T-helper 9 cell (primary cell): ENCODE results near the gene ZNRF3.
"Not testable (repeated sequence)": the region's sequence is repeated elsewhere in the genome, so short reads cannot be mapped to it uniquely, and the experiment has no call there.

ENCODE experiments used
- DNase-seq: peaks from one replicate; pipeline ENCODE4 v3.0.0-alpha.2; 2020

Gene ZNRF3

DNA sequence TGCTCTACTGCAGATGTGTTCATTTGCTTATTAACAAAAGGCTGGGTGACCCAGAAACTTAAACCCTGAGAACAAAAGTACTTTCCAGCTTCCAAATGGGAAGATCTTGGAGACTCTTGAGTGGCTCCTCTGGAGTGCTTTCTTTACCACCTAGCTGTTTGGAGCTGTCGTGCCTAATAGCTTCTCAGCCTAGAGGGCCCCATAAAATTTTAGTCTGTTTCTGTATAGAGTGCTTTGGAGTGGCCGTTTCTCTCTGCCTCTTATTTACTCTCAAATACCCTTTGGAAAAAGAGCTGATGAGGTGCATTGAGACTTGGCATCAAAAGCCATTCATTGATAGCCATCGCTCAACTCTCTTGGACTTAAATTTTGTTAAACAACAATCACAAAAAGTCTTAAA lies 50.7 kb downstream of the ZNRF3 start:
- DNase-seq: no peak

DNA sequence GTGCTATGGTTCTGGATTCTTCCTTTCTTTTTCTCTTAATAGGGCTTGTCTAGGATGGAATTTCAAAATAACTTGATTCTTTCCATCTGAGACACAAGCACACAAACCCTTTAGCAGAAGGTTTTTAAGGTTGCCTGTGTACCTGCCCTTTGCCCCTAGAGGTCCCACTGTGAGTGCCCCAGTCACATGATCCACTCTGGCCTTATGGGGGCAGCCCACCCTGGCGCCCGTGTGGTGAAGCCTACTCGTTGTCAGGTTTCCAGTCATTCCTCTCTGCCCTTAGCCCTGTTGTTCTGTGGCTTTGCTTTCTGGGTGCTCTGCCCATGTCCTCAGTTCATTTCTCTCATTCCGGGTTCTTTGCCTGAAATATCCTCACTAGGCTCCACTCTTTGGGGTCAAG lies 51.8 kb downstream of the ZNRF3 start:
- DNase-seq: no peak

DNA sequence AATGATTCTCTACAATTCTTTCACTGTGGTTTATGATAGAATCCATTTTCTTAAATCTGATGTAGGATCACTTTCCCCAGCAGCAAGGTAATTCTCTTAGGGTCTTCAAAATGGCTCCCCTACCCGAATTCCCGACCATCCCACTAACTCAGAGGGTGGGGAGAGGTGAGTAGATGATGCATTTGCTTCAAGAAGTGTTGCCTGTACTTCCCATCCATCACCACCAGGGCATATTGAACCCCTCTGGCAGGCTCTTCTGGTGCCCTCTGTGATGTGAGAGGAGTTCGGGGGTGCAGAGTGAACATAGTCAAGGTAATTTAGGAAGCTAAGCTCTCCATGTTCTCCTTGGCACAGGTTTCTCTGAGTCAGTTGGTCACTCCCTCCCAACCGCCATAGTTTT lies 52.3 kb downstream of the ZNRF3 start:
- no peak for DNase-seq

DNA sequence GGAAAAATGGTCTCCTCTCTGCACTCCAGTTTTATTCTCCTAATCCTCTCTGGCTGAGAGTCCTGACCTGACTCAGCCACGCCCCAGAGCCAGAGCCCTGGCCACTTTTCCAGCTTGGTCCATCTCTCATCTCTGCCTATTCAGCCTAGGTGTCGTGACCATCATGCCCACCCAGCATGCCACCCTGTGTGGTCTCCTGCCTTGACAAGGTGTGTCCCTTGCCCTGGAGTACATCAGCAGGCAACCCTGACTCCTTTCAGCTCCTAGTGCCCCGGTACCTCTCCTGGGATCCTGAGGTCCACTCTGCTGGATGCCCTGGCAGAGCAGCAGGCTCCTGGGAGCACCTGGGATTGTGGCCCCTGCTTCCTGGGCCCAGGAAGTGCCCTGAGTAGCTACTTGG lies 52.8 kb downstream of the ZNRF3 start:
- DNase-seq: no peak

DNA sequence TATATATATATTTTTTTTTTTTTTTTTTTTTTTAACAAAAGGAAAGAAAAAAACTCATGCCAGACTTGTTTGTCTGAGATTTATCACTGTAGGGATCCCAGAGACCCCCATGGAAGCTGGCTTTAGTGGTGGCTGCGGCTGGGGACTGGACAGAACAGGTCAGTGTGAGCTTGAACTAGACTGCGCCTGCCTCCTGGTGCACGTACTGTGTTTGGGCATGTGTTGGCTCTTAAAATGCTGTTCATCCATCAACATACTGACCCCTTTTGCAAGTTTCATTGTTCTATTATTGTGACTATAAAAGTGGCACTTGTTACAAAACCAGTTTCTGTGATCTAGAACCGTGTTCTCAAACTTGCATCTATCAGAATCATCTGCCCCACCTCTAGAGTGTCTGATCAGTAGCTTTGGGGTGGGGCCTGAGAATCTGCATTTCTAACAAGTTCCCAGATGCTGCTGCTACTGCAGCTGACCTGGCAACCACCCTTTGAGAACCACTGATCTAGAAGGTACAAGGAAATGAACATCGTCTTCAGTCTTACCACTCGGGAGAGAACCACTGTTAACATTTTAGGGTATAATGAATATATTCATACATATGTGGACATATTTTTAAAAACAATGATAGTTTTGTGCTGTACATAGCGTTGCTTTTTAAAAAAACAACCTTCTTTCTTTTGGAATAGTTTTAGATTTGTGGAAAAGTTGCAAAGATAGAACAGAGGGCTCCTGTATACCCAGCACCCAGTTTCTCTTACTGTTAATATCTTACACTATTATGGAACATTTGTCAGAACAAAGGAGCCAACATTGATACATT lies 54.0 kb downstream of the ZNRF3 start:
- DNase-seq: no peak

DNA sequence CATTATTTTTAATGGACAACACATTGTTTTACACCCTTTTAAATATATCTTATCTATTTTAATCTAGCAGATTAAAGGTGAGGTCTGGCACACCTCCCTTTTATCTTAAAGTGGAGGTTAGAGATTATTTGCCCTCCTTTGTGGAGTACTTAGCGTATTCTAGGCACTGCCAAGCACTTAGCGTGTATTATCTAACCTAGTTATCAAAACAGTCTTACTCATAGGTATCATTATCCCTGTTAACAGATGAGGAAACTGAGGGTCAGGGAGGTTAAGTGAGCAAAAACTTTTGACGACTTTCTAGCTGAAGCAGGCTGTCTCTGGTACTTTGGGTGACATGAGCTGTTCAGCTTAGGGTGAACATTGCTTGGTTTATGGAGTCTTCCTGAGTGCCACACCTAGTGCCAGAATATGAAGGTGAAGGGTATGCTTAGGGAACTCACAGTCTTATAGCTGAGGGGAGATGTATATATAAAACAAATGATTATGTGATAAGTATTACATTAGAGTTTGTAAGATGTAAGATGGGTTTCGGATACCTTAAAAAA lies 55.0 kb downstream of the ZNRF3 start:
- no peak for DNase-seq

DNA sequence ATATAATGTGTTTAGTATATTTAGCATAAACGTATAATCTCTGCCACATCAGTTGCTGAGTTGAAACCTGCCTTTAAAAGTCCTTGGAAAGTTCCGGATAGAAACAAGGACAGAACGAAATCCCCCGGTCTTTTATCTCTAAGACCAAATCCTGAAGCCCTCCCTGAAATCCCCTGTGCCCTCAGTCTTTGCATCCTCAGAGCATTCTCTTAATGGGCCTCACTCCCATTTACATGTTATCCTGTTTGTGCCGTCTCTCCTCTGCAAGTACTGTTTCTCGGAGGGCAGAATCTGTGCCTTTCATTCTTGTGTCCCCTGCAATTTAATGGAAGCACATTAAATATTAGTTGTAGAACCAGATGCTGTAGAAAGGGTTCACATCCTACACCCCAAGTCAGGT lies 56.0 kb downstream of the ZNRF3 start:
- DNase-seq: no peak

DNA sequence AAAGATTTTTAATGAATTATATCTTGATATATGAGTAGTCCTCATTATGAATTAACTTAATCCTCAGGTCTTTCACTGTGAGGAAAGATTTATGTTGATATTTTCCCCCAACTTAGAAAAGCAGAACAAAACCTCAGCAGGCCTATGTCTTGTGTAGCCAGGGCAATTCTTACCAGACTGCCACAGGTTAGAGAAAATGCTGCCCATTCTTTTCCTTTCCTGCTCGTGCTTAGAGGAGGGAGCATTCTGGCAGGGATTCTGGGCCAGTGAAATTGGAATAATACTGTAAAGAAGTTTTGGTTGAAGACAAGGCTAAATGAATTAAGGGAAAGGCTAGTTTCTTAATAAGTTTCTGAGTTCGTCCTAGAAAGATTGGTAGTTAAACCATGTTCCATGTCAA lies 56.6 kb downstream of the ZNRF3 start:
- DNase-seq: no peak

DNA sequence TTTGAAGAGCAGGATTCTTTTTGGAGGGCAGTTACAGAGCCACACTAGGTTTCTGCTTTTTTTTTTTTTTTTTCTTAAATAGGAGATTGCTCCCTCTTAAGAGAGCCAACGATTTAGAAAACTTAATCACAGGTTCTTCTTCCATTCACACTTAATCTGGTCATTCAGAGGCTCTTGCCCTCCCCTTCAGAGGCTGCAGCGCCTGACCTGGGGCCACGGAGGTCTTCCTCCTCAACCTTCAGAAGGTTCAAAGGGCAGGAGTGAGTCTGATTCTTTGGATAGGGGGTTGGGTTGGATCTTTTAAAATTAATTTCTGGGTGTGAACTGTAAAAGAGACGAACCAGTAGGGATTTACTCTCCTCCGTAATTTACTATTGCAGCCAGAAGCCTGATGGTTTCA lies 57.1 kb downstream of the ZNRF3 start:
- DNase-seq: no peak

DNA sequence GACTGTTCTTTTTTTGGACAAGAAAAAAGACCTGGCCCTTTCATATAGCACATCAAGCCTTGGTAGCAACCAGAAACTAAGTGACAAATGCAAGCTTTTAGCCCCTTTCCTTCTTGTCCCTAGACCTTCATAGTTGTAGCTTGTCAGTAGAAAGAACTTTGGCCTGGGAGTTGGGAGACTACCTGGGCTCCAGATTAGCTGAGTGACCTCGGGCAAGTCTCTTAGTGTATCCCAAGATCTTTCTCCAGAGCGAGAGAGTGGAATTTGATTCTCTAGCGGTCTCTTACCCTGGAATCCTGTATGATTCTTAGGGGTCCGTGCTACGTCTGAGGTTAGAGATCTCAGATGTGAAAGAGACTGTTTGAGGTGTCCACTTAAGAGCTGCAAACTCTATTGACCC lies 59.0 kb downstream of the ZNRF3 start:
- DNase-seq: no peak

DNA sequence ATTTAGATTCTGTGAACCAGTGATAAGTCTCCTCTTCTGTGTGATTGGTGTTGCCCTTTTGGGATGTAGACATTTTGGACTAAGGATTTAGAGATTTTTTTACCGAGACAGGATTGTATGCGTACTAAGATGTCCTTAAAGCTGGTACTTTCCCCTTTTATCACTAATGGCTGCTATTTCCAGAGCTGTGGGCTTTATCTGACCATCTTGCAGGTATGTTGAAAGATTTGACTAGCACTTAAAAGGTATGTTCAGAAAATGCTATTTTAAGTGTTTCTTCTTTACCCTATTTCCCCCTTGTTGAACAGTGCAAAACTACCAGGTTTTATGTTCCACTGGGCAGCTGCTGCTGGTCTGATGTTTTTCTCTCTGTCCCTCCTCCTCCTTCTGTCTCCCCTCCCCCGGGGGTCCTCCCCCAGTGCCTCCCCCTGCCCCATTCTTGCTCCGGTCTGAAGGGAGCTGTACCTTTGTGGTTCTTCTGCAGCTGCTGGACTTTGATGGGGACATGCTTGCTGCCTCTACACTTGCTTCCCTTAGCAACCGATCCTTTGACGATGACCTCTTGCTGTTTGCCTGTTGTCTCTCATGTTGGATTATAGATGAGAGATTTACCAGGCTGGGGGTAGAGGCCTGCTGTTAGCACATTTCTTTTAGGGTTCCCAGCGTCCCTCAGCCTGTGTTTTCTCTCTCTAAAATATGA lies 59.6 kb downstream of the ZNRF3 start:
- DNase-seq: no peak

DNA sequence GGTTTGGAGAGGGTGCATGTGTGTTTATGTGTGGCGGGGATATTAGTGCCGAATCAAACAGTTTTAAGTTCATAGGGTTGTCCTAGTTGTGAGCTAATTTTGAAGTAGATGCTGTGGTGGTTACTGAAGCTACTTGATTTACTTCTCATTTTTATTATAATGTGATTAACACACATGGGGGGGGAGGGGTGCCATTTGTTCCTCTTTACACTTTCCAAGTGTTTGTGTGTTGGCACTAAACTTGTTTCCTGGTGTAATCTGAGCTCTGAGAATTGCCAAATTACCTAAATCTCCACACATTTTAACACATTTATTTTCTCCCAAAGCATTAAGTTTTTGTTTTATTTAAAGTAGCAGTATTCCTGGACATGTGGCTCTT lies 60.1 kb downstream of the ZNRF3 start:
- no peak for DNase-seq

DNA sequence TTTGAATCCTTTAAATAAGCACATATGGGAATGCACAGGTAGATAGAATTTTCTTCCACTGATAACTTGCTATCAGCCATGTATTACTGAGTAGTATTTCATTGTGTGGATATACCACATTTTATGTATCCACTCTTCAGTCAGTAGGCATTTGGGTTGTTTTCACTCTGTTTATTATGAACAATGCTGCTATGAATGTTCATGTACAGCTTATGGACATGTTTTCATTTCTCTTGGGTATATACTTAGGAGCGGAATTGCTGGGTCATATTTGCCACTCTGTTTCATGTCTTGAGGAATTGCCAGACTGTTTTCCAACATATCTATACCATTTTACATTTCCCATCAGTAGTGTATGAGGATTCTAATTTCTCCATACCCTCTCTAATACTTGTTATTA lies 63.8 kb downstream of the ZNRF3 start:
- DNase-seq: no peak

DNA sequence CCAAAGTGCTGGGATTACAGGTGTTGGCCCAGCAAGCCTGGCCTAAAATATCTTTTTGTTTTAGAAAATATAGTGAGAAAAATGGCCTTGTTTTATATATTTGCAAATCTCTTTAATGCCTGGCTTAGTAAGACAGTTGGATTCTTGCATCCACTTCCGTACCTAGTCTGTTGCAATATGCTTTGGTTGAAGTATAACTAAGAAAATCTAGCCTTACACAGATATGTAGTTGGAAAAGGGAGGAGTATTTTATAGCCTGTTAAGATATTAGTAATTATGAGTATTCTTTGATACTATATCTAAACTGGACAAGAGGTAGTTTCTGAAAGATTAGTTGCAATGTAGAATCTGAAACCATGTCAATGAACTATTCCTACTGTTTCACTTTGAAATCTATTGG lies 65.1 kb downstream of the ZNRF3 start:
- no peak for DNase-seq

DNA sequence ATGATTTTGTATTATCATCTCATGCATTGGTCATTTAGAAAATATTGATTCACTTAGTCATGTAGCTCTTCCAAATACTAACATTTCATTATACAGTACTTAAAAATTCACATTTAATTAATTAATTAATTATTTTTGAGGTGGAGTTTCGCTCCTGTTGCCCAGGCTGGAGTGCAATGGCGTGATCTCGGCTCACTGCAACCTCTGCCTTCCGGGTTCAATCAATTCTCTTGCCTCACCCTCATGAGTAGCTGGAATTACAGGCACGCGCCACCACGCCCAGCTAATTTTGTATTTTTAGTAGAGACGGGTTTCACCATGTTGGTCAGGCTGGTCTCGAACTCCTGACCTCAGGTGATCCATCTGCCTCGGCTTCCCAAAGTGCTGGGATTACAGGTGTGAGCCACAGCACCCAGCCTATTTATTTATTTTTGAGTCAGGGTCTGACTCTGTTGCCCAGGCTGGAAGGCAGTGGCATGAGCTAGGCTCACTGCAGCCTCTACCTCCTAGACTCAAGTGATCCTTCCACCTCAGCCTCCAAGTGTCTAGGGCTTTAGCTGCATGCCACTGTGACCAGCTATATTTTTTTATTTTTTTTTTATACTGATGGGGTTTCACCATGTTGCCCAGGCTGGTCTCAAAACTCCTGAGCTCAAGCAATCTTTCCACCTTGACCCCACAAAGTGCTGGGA lies 65.6 kb downstream of the ZNRF3 start:
- DNase-seq: not testable (repeated sequence)

DNA sequence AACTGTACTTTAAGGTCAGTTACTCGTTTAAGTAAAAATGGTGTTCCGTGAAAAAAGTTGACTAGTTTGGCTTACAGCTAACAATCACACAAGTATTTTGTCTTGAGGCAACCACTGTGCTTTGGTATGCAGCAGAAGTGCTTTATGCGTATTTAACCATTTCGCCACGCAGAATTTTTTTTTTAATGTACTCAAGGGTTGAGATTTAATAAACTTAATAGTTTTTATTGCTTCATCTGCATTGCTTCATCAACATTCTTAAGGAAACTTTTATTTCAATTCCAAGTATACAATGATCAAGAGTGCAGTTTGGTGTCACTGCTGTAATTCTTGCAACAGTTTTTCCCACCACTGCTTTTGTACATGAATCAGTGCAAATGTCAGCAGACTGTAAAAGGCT lies 66.4 kb downstream of the ZNRF3 start:
- no peak for DNase-seq

DNA sequence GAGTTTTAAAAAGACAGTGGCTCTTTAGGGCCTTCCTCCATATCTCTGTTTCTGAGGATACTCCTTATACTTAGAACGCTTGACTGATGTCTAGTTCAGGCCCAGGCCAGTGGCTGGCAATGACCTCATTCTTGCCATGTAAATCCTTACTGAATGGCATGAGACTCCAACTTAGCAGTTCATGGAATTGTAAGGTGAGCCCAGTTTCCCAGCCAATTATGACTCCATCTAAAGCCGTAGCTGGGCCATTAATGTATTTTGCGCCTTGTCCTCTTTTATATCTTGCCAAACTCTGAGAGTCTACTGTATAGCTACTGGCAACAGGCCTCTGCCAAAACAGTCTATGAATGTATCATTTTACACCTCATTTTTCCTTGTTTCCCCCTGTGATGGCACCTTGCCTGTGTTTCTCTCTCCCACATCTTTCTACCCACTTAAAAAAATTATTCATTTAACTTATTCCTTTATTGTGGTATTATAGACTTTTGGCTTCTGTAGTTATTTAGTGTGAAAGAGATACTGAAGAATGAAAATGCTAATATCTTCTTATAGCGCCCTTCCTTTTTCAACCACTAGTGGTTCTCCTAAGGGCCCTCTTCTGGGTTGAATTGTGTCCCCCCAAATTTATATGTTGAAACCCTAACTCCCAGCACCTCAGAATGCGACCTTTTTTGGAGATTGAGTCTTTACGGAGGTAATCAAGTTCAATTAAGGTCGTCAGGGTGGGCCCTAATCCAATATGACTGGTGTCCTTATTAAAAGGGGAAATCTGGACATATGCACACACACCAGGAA lies 67.4 kb downstream of the ZNRF3 start:
- no peak for DNase-seq

DNA sequence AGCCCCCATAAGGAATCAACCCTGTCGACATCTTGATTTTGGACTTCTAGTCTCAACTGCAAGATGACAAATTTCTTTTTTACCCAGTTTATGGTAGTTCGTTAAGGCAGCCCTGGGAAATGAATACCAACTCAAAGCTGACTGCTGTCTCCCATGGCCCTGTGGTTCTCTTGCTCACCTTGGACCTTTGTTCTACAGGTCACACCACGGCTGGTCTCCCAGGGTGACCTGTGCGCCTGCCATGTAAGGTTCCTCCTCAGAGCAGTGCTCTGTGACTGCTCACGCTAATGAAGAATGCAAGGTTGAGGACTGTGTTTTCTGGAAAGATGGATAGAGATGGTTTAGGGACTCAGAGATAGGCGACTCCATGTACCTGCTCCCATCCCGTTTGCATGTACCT lies 68.2 kb downstream of the ZNRF3 start:
- no peak for DNase-seq

DNA sequence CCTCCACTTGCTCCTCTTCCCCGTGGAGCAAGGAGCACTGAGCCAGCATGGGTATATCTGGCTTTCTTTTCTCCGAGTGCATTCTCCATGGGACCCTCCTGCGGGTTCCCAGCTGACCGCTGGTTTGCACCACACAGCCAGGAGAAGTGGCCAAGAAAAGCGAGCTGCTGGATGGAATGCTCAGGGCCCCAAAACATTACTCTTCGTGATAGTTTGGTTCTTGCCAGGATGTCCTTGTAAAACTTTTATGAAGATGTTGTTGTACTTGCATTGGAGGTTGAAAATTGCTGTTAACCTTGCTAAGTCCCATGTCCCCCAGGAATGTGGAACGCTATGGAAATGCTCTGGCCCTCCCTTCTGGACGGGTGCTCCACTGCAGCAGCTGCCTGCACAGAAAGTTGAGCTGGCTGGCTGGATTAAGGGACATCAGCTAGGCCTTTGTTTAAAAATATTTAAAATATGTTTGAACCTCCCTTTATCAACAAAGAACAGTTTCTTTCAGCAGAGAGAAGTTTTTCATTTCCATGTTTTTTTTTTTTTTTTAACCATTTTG lies 68.7 kb downstream of the ZNRF3 start:
- DNase-seq: no peak

DNA sequence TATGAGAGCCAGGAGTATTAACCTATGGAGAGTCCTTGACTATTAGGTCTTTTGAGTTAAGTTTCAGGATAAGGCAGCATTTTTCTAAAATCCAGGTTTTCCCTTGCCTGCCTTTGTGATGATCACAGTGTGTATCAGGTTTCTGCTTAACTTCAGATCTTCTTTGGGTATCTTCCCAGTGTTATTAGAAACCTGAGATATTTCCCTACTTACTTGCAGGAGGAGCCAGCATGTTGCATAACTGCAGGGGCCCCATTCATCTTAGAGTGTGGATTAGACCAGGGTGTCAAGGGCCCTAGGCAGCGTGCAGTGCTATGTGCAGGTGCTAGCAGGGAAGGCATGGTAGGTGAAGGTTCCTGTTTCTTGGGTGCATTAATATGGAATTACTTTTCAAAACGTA lies 69.5 kb downstream of the ZNRF3 start:
- no peak for DNase-seq

DNA sequence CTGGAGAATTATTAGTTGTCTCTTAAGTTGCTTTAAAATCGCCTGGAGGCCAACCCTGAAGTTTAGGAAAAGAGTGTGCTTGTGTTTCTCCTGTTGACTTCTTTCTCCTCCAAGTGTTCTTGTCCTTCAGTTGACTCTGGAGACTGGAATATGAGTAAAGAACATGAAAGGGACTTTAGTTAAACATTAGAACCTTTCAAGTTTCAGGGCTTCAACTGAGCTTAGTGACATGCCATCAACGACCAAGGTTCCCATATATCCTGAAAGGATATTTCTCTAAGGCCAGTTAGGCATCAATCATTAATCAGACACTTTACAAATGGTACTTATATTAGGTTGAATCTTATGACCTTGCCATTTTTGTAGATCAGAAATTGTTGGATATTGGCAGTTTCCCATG lies 70.0 kb downstream of the ZNRF3 start:
- DNase-seq: no peak
